Right renal pelvis (tissue), 4 donors: Measurements from ENCODE around the gene TNRC18. TPM values are rescaled to one million over a fixed set of nuclear protein-coding genes. Genes with fewer than 3 reads are reported as not detected.

Experiments used
- polyA plus RNA-seq, 4 donors: library from polyadenylated mRNA; unstranded; fragments of 120-200 nt; gene quantifications; one replicate each; pipeline ENCODE4 v1.2.1, GENCODE V29; 2013; ENCODE audit not compliant: insufficient read length in 4 of 4

The TNRC18 gene
- polyA plus RNA-seq, 4 donors = 93.2 to 130 (median 104) TPM

Other genes with a start within 250 kb of the TNRC18 start
- 10 to 100 TPM; 63.8 to 71.8 (median 64.4) TPM for gene WIPI2, start 233.6 kb downstream of the TNRC18 start, polyA plus RNA-seq
- gene SLC29A4, start 140.9 kb downstream of the TNRC18 start, polyA plus RNA-seq = 10 to 100 TPM; 19.9 to 29.6 (median 24.9) TPM
- 1 to 10 TPM; 4.3 to 5.8 (median 4.6) TPM for gene FBXL18, start 90.0 kb upstream of the TNRC18 start, polyA plus RNA-seq
- gene ACTB, start 106.8 kb upstream of the TNRC18 start, polyA plus RNA-seq = 1,000 to 10,000 TPM; 3,392 to 3,997 (median 3,612) TPM
- 100 to 1,000 TPM in 1 of 4 donors, 10 to 100 TPM in 3; 80.5 to 117 (median 85.5) TPM for gene FSCN1, start 169.0 kb upstream of the TNRC18 start, polyA plus RNA-seq